HG02763 (cell line): ENCODE measurements around the gene GPR171.
"Not testable (repeated sequence)": the region's sequence is repeated elsewhere in the genome, so short reads cannot be mapped to it uniquely, and the experiment has no call there.

Source experiments
- ATAC-seq: cut with Tn5 transposase; IDR thresholded peaks from one replicate; pipeline ENCODE4 v1.9.1; 2021; ENCODE audit warnings: mild to moderate bottlenecking, moderate library complexity; ENCODE audit not compliant: unreplicated experiment

Gene GPR171, protein sequence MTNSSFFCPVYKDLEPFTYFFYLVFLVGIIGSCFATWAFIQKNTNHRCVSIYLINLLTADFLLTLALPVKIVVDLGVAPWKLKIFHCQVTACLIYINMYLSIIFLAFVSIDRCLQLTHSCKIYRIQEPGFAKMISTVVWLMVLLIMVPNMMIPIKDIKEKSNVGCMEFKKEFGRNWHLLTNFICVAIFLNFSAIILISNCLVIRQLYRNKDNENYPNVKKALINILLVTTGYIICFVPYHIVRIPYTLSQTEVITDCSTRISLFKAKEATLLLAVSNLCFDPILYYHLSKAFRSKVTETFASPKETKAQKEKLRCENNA

DNA sequence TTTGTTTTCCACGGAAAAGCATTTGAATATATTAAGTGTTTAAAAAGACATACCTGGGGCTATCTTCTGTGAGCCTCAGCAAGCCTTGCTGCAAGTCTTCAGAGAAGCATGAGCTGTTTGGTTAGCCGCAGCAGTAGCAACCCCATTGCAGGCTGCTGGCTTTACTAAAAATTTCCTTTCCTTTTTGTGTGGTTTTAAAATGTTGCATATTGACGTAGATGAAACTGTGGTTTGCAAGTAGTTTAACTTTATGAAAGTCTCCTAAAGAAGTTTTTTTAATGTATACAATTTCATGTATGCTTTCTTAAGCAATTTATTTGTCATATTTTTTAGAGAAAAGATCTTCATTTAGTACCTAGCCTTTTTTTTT lies at the start of gene GPR171:
Gene GPR171 (minus strand): TSS at position 166 of the 370 bp plus-strand sequence. CDS start 3,830 bp downstream, outside the sequence.
- ATAC-seq = peak; percentile 93

GRCh38 chr3:151248772-151249337 lies 45.8 kb upstream of the GPR171 start:
- ATAC-seq = no peak

GRCh38 chr3:151242006-151242405 lies 39.0 kb upstream of the GPR171 start:
- not testable (repeated sequence) for ATAC-seq

DNA sequence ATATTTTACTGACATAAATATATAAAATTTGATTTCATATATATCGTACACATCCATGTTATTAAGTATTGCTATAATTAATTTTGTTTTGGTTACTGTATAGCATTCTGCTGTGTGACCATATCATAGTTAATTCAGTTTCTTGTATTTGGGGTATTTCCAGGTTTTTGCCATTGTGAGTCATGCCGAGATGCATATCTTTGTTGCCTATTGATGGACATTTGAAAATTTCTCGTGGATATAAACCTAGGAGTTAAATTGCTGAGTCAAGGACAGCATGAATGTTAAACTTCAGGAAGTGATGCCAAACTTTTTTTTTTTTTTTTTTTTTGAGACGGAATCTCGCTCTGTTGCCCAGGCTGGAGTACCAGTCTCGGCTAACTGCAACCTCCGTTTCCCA lies 33.7 kb upstream of the GPR171 start:
- no peak for ATAC-seq

DNA sequence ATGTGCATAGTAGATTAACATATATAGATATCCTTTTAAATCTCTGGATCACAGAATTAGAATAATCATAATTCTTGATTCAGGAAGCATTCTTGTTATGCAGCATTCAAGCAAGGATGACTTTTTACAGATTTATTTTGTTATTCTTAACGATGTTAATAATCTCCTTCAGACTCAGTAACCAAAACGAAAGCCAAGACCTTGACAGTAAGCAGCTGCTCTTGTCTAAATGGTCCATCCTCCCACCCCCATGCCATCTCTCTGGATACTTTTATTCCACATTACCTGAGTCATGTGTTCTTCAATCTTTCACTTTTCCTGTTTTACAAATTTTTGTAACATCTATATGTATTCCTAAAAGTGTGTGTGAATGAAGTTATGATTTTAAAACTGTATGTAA lies 33.3 kb upstream of the GPR171 start:
- no peak for ATAC-seq

- ATAC-seq = no peak
Measured at GRCh38 chr3:151234825-151235224, 31.8 kb upstream of the GPR171 start.

DNA sequence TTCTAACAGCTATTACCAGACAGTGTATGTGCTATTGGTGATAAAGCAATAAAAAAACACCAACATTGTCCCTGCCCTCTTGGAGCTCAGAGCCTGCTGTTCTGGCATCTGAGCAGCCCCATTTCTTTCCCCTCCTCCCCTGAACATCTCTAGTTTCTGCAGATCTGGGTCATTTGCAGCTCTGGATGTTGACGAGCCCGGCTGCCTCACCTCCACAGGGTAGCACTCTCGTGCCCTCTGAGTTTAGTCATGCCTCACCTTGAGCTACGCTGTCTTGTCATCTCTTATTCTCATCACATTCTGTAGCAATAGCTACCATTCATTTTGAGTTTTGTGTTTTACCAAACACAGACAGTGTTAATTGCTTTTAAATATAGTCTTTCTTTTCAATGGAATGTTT lies 30.0 kb upstream of the GPR171 start:
- ATAC-seq = no peak

DNA sequence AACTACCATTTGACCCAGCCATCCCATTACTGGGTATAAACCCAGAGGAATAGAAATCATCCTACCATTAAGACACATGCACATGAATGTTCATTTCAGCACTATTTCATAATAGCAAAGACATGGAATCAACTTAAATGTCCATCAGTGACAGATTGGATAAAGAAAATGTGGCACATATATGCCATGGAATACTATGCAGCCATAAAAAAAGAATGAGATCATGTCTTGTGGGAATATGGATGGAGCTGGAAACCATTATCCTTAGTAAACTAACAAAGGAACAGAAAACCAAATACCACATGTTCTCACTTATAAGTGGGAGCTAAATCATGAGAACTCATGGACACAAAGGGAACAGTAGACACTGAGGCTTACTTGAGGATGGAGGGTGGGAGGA lies 29.4 kb upstream of the GPR171 start:
- ATAC-seq = not testable (repeated sequence)

DNA sequence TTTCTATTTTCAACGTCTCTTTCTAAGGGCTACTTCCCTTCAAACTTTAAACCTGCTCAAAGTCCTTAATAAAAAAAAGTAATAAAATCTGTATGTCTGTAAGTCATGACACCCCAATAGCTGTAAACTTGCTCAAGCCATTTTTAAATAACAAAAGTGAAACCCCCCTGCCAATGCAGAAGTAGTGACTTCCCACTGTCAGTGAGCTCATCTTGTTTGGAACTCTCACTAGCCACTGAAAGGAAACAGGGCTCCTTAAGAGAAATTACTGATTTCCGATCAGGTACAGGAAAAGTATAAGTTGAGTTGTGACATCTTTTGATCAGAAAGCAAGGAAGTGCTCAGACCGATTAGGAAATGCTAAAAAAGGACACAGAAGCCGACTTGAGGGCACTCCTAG lies 27.6 kb upstream of the GPR171 start:
- no peak for ATAC-seq

DNA sequence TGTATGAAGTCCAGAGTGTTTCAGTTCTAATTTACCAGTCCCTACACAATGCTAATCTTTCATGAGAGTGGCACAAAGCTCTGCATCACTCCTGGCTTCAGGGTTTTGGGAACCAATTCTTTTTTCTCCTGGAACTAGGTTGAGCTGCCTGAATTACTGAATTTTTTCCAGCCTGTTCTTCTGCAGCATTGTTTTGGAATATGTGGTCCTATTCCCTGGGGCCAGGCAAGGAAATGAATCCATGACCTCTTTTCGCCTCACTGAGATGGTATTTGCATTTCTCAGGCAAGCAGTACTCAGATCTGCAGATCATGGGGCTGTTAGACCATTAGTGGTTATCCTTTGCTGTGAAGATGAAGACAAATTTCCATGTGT lies 25.6 kb upstream of the GPR171 start:
- no peak for ATAC-seq

- ATAC-seq = peak; percentile 87
Measured at GRCh38 chr3:151227807-151228665, 25.0 kb upstream of the GPR171 start.

DNA sequence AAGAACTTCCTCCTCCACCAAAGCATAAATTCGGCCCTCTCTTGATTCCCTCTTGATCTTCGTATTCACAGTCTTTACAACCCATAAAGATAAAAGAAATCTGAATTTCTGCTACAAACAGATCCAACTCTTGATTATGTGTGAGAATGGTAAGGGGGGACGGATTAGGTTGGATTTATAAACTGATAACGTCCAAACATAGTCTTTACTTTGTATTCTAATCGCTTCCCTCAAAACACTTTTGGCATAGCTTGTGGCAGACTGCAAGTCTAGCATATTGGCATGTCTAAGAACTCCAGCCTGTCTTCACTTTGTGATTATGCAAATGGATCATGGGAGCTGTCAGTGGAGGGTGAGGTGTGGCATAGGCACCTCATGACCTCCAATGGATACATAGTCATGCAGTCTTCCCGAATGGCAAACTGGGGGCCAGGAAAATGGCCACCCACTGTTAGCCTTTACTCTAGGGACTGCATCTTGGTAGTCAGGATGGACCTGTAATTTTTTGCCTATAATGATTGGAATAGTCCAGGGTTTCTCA lies 24.3 kb upstream of the GPR171 start:
- peak; percentile 26 for ATAC-seq

- ATAC-seq = no peak
Measured at GRCh38 chr3:151226825-151227224, 23.8 kb upstream of the GPR171 start.

DNA sequence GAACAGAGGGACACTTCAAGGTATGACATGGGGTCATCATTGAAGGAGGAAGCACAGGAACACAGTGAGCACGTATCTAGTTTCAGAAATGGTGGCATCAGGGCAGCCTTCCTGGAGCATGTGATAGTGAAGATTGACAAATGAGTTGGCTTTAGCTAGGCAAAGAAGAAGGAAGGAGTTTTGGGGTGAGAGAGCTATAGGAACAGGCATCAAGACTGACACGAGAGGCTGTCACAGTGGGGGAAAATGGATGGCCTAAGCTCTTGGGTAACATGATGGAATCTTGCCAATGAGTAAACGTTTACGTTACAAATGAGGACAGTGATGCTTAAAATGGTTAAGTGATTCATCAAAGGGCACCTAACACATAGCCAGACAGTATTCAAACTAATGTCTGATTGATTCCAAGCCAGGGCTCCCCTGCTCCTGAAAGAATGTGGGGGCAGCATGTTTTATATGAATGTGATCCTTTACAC lies 23.1 kb upstream of the GPR171 start:
- no peak for ATAC-seq

GRCh38 chr3:151225040-151225975 lies 22.3 kb upstream of the GPR171 start:
- no peak for ATAC-seq

DNA sequence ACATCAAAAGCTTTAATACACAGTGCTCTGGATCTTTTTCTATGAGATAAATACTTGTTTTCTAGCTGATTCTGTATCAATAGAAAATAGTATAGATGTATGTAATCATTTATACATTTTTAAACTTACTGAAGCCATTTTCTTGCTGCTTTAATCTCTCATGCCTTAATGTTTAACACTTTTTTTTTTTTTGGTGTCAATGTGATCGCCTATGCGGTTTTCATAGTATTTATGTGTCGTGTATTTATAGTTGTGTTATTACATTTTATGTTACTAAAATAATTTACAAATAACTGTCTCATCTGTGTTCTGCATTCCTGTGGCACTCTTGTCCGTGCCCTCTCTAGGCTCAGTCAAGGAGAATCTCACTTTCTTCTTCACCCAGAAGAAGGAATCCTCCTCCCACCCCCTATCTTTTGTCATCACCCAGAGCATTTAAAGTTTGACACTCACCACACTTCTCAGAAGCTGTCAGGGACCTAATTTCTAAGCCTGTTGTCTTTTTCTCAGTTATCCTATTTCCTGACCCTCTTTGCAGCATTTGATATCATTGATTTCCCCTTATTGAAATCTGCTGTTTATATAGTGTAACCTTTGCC lies 21.4 kb upstream of the GPR171 start:
- ATAC-seq = no peak

DNA sequence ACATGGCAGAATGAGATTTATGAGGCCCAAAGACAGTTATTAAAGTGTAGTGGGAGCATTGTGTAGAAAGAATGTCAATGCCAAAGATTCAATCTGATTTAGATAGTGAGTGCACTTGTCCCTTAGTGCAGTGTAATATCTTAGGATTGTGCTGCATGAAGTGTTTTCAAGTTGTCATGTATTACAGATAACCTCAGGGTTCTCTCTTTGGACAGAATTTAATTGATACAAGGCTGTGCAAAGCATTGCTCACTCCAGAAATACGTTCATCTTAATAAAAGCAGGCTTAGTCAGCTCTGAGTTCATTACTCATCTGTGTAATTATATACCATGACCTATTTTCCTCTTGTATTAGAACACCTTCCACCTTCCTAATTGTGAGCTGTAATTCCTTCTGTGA lies 16.0 kb upstream of the GPR171 start:
- no peak for ATAC-seq

DNA sequence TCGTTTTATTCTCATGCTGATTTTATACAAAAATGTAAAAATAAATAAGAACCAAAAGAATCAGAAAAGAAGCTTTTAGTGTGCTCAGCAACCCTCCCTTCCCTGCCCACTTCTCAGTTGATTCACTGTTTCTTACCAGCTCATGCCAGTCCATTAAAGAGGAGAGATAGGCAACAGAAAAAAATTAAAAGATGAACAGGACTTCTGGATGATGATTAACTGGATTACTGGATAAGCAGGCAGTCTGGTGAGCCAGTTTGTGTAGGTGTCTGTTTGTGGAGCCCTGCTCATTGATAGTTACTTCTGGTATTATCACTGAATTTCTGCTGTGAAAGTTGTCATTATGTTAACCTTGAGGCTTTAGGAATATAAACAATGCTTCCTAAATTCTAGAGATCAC lies 15.1 kb upstream of the GPR171 start:
- ATAC-seq = no peak

GRCh38 chr3:151216641-151217607 lies 13.9 kb upstream of the GPR171 start:
- ATAC-seq = no peak
